ENCODE data around the gene PMS1. TPM values are rescaled to one million over a fixed set of nuclear protein-coding genes. Genes with fewer than 3 reads are reported as not detected.

The PMS1 gene
- total RNA-seq, 1 experiment from 2014 or later: 43.8 TPM

DNA sequence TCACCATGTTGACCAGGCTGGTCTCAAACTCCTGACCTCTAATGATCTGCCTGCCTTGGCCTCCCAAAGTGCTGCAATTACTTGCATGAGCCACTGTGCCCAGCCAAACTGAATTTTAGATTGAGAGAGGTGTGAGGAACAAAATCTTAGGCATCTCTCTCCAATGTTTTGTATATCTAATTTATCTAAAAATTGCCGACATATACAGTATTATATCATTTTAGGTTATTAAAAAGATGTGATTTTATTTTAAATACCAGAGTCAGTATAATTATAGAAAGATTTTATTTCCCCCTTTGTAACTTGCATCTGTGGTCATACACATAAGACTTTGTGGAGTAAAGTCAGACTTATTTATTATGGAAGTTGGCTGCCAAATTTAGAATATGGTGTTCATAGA, 10.1 kb downstream of the PMS1 start:
- TF ChIP-seq, protein P1, sequence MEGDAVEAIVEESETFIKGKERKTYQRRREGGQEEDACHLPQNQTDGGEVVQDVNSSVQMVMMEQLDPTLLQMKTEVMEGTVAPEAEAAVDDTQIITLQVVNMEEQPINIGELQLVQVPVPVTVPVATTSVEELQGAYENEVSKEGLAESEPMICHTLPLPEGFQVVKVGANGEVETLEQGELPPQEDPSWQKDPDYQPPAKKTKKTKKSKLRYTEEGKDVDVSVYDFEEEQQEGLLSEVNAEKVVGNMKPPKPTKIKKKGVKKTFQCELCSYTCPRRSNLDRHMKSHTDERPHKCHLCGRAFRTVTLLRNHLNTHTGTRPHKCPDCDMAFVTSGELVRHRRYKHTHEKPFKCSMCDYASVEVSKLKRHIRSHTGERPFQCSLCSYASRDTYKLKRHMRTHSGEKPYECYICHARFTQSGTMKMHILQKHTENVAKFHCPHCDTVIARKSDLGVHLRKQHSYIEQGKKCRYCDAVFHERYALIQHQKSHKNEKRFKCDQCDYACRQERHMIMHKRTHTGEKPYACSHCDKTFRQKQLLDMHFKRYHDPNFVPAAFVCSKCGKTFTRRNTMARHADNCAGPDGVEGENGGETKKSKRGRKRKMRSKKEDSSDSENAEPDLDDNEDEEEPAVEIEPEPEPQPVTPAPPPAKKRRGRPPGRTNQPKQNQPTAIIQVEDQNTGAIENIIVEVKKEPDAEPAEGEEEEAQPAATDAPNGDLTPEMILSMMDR (IDR thresholded peaks at IDR 0.05; ENCODE audit: unreplicated experiment): no peak
- no peak overlapping the region for H3K4me3 Mint-ChIP-seq (ENCODE audit: low read depth, unreplicated experiment)
- peaks cover 17% of the 10 kb centered on the region for H3K36me3 Mint-ChIP-seq (ENCODE audit: insufficient read depth, unreplicated experiment)
- no peak for DNase-seq
- H3K4me1 Mint-ChIP-seq (ENCODE audit: low read depth, unreplicated experiment): no peaks in the 10 kb centered on the region
- no peak overlapping the region for H3K27ac Mint-ChIP-seq (ENCODE audit: unreplicated experiment)
- H3K27me3 Mint-ChIP-seq (ENCODE audit: unreplicated experiment): no peaks in the 10 kb centered on the region
- intact Hi-C loops (cut with micrococcal nuclease; ENCODE audit: unreplicated experiment): no loop called here
- no peaks in the 10 kb centered on the region for H3K9me3 Mint-ChIP-seq (ENCODE audit: low read depth, unreplicated experiment)
- no TSS peak for BruUV-seq (replicated peaks)
- CTCF ChIA-PET: interaction anchor here (0.8 to 0.9 kb wide), 2 partner anchors 22 to 26 kb away, joined by 3 read pairs; no protein-coding TSS in a partner anchor

DNA sequence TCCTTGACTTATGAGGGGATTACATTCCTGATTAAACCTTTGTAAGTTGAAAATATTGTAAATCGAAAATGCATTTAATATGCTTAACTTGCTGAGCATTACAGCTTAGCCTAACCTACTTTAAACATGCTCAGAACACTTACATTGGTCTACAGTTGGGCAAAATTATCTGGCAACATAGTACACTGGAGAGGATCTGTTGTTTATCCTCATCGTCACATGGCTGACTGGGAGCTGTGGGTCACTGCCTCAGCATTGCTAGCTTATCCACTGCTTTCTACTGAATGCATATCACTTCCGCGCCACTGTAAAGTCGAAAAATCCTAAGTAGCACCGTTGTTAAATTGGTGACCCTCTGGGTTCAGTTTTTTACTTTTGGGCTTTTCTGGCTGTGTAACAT, 13.7 kb downstream of the PMS1 start:
- Mint-ChIP-seq H3K4me1 (ENCODE audit: low read depth, unreplicated experiment) (no peaks in the 10 kb centered on the region), H3K9me3 (ENCODE audit: low read depth, unreplicated experiment) (no peaks in the 10 kb centered on the region), H3K4me3 (ENCODE audit: low read depth, unreplicated experiment) (no peak overlapping the region), H3K27me3 (ENCODE audit: unreplicated experiment) (no peaks in the 10 kb centered on the region), H3K36me3 (ENCODE audit: insufficient read depth, unreplicated experiment) (peaks cover 4% of the 10 kb centered on the region), H3K27ac (ENCODE audit: unreplicated experiment) (no peak overlapping the region)
- no TSS peak for BruUV-seq (replicated peaks)
- TF ChIP-seq, protein P1 (IDR thresholded peaks at IDR 0.05; ENCODE audit: unreplicated experiment): peak; percentile 2
- DNase-seq: no peak
- intact Hi-C loops (cut with micrococcal nuclease; ENCODE audit: unreplicated experiment): loop anchor here (1.0 kb wide), 1 partner anchor 272 kb away; no protein-coding TSS in a partner anchor
- CTCF ChIA-PET: interaction anchor here (1.1 kb wide), 2 partner anchors 39 to 50 kb away, joined by 3 read pairs; no protein-coding TSS in a partner anchor

DNA sequence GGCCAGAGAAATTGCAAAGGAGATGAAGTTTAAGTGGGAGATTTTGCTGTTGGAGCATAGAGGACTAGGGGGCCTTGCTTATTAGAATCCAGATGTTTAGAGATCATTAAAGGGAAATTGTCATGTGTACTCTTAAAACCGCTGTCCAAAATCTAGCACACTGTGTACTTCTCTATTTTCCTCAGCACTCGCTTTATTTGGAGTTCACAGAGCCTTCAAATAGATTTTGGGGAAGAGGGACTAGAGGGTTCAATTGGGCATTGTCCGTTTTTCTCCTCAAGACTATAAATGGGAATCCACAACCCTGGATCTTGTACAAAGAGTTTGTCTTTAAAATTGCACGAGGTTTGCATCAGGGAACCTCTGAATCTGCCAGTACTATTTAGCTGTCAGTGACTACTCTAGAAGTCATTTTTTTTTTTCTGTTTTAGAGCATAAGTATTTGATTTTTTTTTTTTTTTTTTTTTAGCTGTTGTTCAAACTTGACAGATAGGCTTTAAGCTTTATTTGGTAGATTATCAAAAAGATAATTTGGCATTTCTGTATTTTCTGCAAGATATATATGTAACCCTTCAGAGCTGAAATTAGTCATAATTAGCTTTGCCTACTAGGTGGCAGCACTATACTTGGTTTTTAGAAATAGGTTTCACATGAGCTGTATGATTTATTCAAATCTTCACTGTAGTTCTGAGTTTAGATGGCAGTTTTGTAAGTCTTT, 14.2 kb downstream of the PMS1 start:
- intact Hi-C loops (cut with micrococcal nuclease; ENCODE audit: unreplicated experiment): loop anchor here (1.0 kb wide), 1 partner anchor 272 kb away; no protein-coding TSS in a partner anchor
- no peak for DNase-seq
- BruUV-seq (replicated peaks): no TSS peak
- Mint-ChIP-seq H3K27me3 (ENCODE audit: unreplicated experiment) (no peaks in the 10 kb centered on the region), H3K4me1 (ENCODE audit: low read depth, unreplicated experiment) (no peaks in the 10 kb centered on the region), H3K27ac (ENCODE audit: unreplicated experiment) (no peak overlapping the region), H3K4me3 (ENCODE audit: low read depth, unreplicated experiment) (no peak overlapping the region), H3K9me3 (ENCODE audit: low read depth, unreplicated experiment) (no peaks in the 10 kb centered on the region), H3K36me3 (ENCODE audit: insufficient read depth, unreplicated experiment) (no peaks in the 10 kb centered on the region)
- CTCF ChIA-PET: interaction anchor here (0.6 to 1.1 kb wide), 10 partner anchors 9 to 1723 kb away, joined by 3 to 9 read pairs (median 4); no protein-coding TSS in a partner anchor
- TF ChIP-seq, protein P1 (IDR thresholded peaks at IDR 0.05; ENCODE audit: unreplicated experiment): peak; percentile 27

DNA sequence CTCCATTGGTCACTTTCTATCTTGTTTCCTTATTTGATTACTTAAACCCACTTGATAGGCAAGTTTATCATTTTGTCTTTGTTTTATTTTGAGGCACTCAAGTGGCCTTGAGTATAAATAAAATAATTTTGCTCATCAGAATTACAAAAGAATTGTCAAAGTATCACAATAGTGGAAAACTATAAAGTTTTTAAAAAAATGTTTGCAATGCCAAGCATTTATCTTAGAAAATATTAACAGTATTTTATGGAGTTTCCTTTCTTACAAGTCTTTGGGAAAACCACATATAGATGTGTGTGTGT, 14.7 kb downstream of the PMS1 start:
- Mint-ChIP-seq H3K27me3 (ENCODE audit: unreplicated experiment) (no peaks in the 10 kb centered on the region), H3K9me3 (ENCODE audit: low read depth, unreplicated experiment) (no peaks in the 10 kb centered on the region), H3K36me3 (ENCODE audit: insufficient read depth, unreplicated experiment) (no peaks in the 10 kb centered on the region), H3K27ac (ENCODE audit: unreplicated experiment) (no peak overlapping the region), H3K4me1 (ENCODE audit: low read depth, unreplicated experiment) (no peaks in the 10 kb centered on the region), H3K4me3 (ENCODE audit: low read depth, unreplicated experiment) (no peak overlapping the region)
- DNase-seq: no peak
- BruUV-seq (replicated peaks): no TSS peak
- CTCF ChIA-PET: interaction anchor here (0.6 to 1.1 kb wide), 9 partner anchors 9 to 1723 kb away, joined by 3 to 9 read pairs (median 5); no protein-coding TSS in a partner anchor
- TF ChIP-seq, protein P1 (IDR thresholded peaks at IDR 0.05; ENCODE audit: unreplicated experiment): no peak
- intact Hi-C loops (cut with micrococcal nuclease; ENCODE audit: unreplicated experiment): no loop called here

Measured in Calu3 (cell line).